Effector memory CD8-positive, alpha-beta T cell (primary cell): ENCODE results near the gene RGPD3.
"Not testable (repeated sequence)": the region's sequence is repeated elsewhere in the genome, so short reads cannot be mapped to it uniquely, and the experiment has no call there.

ENCODE experiments used
- ATAC-seq: fragments of 150-1000 bp; cut with Tn5 transposase; replicated peaks from 2 replicates; pipeline ENCODE4 v1.10.0; 2021; ENCODE audit warnings: mild to moderate bottlenecking, moderate library complexity
- DNase-seq, 3 experiments: peaks; one replicate each; pipeline ENCODE4 v3.0.0; 2021
- H3K27ac Mint-ChIP-seq, 2 donors: one replicate each; pipeline ENCODE4 v1.8.0; 2022; ENCODE audit warnings: mild to moderate bottlenecking in 2 of 2, mixed read lengths in 2 of 2, moderate library complexity in 2 of 2
- H3K27me3 Mint-ChIP-seq, 2 donors: one replicate each; pipeline ENCODE4 v1.8.0; 2022; ENCODE audit warnings: mixed read lengths in 2 of 2
- H3K36me3 Mint-ChIP-seq: one replicate; pipeline ENCODE4 v1.8.0; 2022; ENCODE audit warnings: mild to moderate bottlenecking, moderate library complexity, mixed read lengths; ENCODE audit not compliant: insufficient read depth
- H3K4me1 Mint-ChIP-seq, 2 donors: one replicate each; pipeline ENCODE4 v1.8.0; 2022; ENCODE audit warnings: low read depth in 2 of 2, mixed read lengths in 2 of 2
- H3K4me3 Mint-ChIP-seq, 2 donors: one replicate each; pipeline ENCODE4 v1.8.0; 2022; ENCODE audit warnings: mild to moderate bottlenecking in 2 of 2, mixed read lengths in 2 of 2, moderate library complexity in 2 of 2
- H3K9me3 Mint-ChIP-seq, 2 donors: one replicate each; pipeline ENCODE4 v1.8.0; 2022; ENCODE audit warnings: mixed read lengths in 2 of 2

RGPD3 gene

GRCh38 chr2:106388814-106389410, 79.3 kb downstream of the RGPD3 start:
- ATAC-seq, H3K27ac Mint-ChIP-seq, H3K4me1 Mint-ChIP-seq, H3K4me3 Mint-ChIP-seq, H3K36me3 Mint-ChIP-seq, H3K9me3 Mint-ChIP-seq, DNase-seq: not testable (repeated sequence)
- H3K27me3 Mint-ChIP-seq = peaks cover 11 to 14% of the 10 kb centered on the region in 2 donors

- H3K9me3 Mint-ChIP-seq, H3K27ac Mint-ChIP-seq, ATAC-seq, H3K36me3 Mint-ChIP-seq, H3K4me3 Mint-ChIP-seq, DNase-seq, H3K4me1 Mint-ChIP-seq: not testable (repeated sequence)
- peaks cover 32 to 38% of the 10 kb centered on the region in 2 donors for H3K27me3 Mint-ChIP-seq
Measured at GRCh38 chr2:106384548-106384947, 83.7 kb downstream of the RGPD3 start.

DNA sequence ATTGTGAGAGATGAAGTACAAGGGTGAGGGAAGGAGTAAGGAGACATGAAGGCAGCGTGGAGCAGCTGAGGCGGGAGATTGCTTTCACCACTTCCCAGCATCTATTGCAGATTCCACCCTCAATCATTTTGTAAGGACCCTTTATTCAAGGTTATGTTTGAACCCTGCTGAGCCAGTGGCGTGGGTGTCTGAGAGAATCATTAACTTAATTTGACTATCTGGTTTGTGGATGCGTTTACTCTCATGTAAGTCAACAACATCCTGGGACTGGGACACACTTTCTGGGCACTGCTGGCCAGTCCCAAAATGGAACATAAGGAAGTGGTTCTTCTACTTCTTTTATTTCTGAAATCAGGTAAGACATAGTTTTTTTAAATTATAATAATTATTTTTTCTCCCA, 86.3 kb downstream of the RGPD3 start:
- not testable (repeated sequence) for H3K27ac Mint-ChIP-seq, H3K36me3 Mint-ChIP-seq, H3K9me3 Mint-ChIP-seq, ATAC-seq, DNase-seq, H3K4me3 Mint-ChIP-seq, H3K4me1 Mint-ChIP-seq
- H3K27me3 Mint-ChIP-seq = peaks cover 32 to 38% of the 10 kb centered on the region in 2 donors

GRCh38 chr2:106379567-106379966, 88.6 kb downstream of the RGPD3 start:
- not testable (repeated sequence) for H3K4me3 Mint-ChIP-seq, H3K9me3 Mint-ChIP-seq, H3K27ac Mint-ChIP-seq, DNase-seq, H3K4me1 Mint-ChIP-seq, ATAC-seq, H3K36me3 Mint-ChIP-seq
- peaks cover 27 to 31% of the 10 kb centered on the region in 2 donors for H3K27me3 Mint-ChIP-seq

GRCh38 chr2:106369182-106369581, 99.0 kb downstream of the RGPD3 start:
- H3K27me3 Mint-ChIP-seq = peaks cover 9 to 11% of the 10 kb centered on the region in 2 donors
- H3K9me3 Mint-ChIP-seq, H3K4me1 Mint-ChIP-seq, H3K4me3 Mint-ChIP-seq, H3K36me3 Mint-ChIP-seq, ATAC-seq, DNase-seq, H3K27ac Mint-ChIP-seq: not testable (repeated sequence)

GRCh38 chr2:106366204-106366885, 101.9 kb downstream of the RGPD3 start:
- no peaks in the 10 kb centered on the region for H3K36me3 Mint-ChIP-seq
- no peak overlapping the region for H3K4me3 Mint-ChIP-seq
- H3K27me3 Mint-ChIP-seq = peaks cover 19 to 21% of the 10 kb centered on the region in 2 donors
- DNase-seq (no peak), ATAC-seq (no peak)
- H3K9me3 Mint-ChIP-seq = no peaks in the 10 kb centered on the region
- H3K27ac Mint-ChIP-seq = no peak overlapping the region
- no peaks in the 10 kb centered on the region for H3K4me1 Mint-ChIP-seq

DNA sequence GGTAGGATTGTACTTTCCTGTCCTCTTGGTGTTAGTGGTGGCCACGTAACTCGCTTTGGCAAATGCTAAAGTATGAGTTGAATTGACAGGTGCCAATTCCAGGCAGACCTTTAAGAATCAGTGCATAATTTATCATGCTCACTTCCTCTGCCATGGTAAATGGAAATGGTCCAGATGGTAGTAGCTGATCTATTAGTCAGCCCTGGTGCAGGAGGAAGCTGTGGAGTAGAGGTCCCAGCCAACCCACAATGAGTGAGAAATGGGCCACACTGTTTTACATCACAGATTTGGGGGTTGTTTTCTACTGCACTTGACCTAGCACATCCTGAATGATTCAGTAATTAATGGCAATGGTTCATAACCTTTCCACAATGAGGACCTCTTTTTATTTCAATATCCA, 104.4 kb downstream of the RGPD3 start:
- peaks cover 31% of the 10 kb centered on the region in 2 donors for H3K27me3 Mint-ChIP-seq
- no peak overlapping the region for H3K4me3 Mint-ChIP-seq
- H3K4me1 Mint-ChIP-seq = no peaks in the 10 kb centered on the region
- no peaks in the 10 kb centered on the region for H3K9me3 Mint-ChIP-seq
- DNase-seq (no peak), ATAC-seq (no peak)
- H3K27ac Mint-ChIP-seq = no peak overlapping the region
- no peaks in the 10 kb centered on the region for H3K36me3 Mint-ChIP-seq

DNA sequence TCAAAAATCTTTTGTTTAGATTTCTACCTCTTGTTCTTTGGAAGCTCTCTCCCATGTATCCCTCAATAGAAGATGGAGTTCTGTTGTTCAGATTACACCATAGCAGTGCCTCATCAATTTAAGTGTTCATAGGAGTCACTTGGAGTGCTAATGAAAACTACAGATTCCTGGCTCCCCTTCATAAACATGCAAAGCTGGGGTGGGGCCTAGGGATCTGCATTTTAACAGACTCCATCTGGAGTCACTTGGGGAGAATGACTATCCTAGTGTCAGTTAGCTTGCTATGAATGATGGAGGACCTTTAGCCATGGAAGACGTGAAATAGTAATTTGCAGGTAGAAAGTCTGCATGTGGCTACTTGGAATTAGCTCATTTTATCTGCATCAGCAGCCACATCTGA, 105.4 kb downstream of the RGPD3 start:
- Mint-ChIP-seq H3K9me3 (no peaks in the 10 kb centered on the region), H3K27me3 (peaks cover 31 to 41% of the 10 kb centered on the region in 2 donors), H3K36me3 (no peaks in the 10 kb centered on the region), H3K4me1 (peaks cover 0 to 1% of the 10 kb centered on the region in 2 donors), H3K27ac (no peak overlapping the region), H3K4me3 (no peak overlapping the region)
- DNase-seq (no peak), ATAC-seq (no peak)

DNA sequence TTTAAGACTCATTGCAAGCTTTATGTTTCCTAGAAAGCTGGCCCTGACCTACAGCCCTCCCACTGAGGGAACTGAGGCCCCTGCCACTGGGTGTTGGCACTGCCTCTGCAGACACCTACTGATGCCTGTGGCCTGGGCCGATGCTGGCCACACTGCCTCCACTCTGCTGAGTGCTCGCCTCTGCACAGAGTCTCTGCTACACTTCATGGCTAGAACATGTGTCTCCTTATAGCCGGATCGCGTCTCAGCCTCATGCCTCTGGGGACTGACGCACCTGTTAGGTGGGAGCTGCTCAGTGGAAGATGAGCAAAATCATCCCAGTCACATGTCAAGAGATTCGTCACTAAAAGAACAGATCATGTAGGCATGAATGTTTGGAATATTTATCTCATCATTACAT, 108.7 kb downstream of the RGPD3 start:
- H3K9me3 Mint-ChIP-seq = no peaks in the 10 kb centered on the region
- ATAC-seq = no peak
- no peak overlapping the region for H3K4me3 Mint-ChIP-seq
- no peaks in the 10 kb centered on the region for H3K36me3 Mint-ChIP-seq
- no peak for DNase-seq
- H3K27me3 Mint-ChIP-seq = peaks cover 26 to 39% of the 10 kb centered on the region in 2 donors
- peaks cover 0 to 1% of the 10 kb centered on the region in 2 donors for H3K4me1 Mint-ChIP-seq
- no peak overlapping the region for H3K27ac Mint-ChIP-seq

- ATAC-seq = no peak
Measured at GRCh38 chr2:106358521-106358920, 109.7 kb downstream of the RGPD3 start.

GRCh38 chr2:106358081-106358480, 110.1 kb downstream of the RGPD3 start:
- no peak for ATAC-seq
- DNase-seq = no peak
- Mint-ChIP-seq H3K27ac (no peak overlapping the region), H3K27me3 (peaks cover 40 to 50% of the 10 kb centered on the region in 2 donors), H3K36me3 (no peaks in the 10 kb centered on the region), H3K4me1 (peaks cover 0 to 1% of the 10 kb centered on the region in 2 donors), H3K4me3 (no peak overlapping the region), H3K9me3 (no peaks in the 10 kb centered on the region)

More at GRCh38 chr2:106358521-106358920, 109.7 kb downstream of the RGPD3 start:
- no peak overlapping the region for H3K27ac Mint-ChIP-seq
- H3K9me3 Mint-ChIP-seq = no peaks in the 10 kb centered on the region
- H3K27me3 Mint-ChIP-seq = peaks cover 36 to 49% of the 10 kb centered on the region in 2 donors
- H3K4me3 Mint-ChIP-seq = no peak overlapping the region
- H3K36me3 Mint-ChIP-seq = no peaks in the 10 kb centered on the region
- peaks cover 0 to 1% of the 10 kb centered on the region in 2 donors for H3K4me1 Mint-ChIP-seq
- DNase-seq = no peak

GRCh38 chr2:106356291-106356690, 111.9 kb downstream of the RGPD3 start:
- peaks cover 25 to 42% of the 10 kb centered on the region in 2 donors for H3K27me3 Mint-ChIP-seq
- no peak overlapping the region for H3K27ac Mint-ChIP-seq
- H3K36me3 Mint-ChIP-seq = no peaks in the 10 kb centered on the region
- H3K9me3 Mint-ChIP-seq = no peaks in the 10 kb centered on the region
- ATAC-seq (no peak), DNase-seq (no peak)
- peaks cover 0 to 1% of the 10 kb centered on the region in 2 donors for H3K4me1 Mint-ChIP-seq
- H3K4me3 Mint-ChIP-seq = no peak overlapping the region

DNA sequence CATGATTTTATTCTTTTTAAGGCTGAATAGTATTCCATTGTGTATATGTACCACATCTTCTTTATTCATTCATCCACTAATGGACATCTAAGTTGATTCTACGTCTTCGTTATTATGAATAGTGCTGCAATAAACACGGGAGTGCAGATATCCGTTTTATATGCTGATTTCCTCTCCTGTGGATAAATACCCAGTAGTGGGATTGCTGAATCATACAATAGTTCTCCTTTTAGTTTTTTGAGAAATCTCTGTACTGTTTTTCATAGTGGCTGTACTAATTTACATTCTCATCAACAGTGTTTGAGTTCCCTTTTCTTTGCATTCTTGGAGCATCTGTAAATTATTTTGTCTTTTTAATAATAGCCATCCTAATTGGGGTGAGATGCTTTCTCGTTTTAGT, 114.5 kb downstream of the RGPD3 start:
- Mint-ChIP-seq H3K4me1 (peaks cover 0 to 1% of the 10 kb centered on the region in 2 donors), H3K4me3 (no peak overlapping the region), H3K27me3 (peaks cover 18 to 29% of the 10 kb centered on the region in 2 donors), H3K36me3 (no peaks in the 10 kb centered on the region), H3K9me3 (no peaks in the 10 kb centered on the region), H3K27ac (no peak overlapping the region)
- no peak for ATAC-seq
- DNase-seq = no peak

DNA sequence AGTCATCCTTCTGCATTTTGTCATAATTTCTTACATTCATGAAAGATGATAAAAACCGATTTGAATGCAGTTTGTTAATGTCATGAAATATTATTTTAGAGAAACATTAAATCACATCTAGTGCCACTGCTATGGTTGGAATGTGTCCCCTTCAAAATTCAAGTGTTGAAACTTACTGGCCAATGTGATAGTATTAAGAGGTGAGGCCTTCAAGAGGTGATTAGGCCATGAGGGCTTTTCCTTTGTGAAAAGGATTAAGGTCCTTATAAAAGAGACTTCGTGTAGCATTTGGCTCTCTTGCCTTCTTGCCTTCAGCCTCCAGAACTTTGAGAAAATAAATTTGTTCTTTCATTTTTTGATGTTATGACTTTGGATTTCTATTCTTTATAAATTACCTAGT, 117.2 kb downstream of the RGPD3 start:
- Mint-ChIP-seq H3K27me3 (peaks cover 17 to 24% of the 10 kb centered on the region in 2 donors), H3K9me3 (no peaks in the 10 kb centered on the region), H3K4me1 (no peaks in the 10 kb centered on the region), H3K4me3 (no peak overlapping the region), H3K27ac (no peak overlapping the region), H3K36me3 (no peaks in the 10 kb centered on the region)
- no peak for DNase-seq
- ATAC-seq = no peak
